NCI-H187 treated with DMSO at 0.1 percent for 48 hours (cell line): ENCODE data around the gene ZBED1.
A peak's percentile ranks its signal among the peaks of the same experiment; 100 is the strongest.
"Not testable (repeated sequence)": the region's sequence is repeated elsewhere in the genome, so short reads cannot be mapped to it uniquely, and the experiment has no call there.

Experiments used
- DNase-seq: peaks from one replicate; lab custom pipeline; 2025; lab: John Stamatoyannopoulos, UW

ZBED1 gene

DNA sequence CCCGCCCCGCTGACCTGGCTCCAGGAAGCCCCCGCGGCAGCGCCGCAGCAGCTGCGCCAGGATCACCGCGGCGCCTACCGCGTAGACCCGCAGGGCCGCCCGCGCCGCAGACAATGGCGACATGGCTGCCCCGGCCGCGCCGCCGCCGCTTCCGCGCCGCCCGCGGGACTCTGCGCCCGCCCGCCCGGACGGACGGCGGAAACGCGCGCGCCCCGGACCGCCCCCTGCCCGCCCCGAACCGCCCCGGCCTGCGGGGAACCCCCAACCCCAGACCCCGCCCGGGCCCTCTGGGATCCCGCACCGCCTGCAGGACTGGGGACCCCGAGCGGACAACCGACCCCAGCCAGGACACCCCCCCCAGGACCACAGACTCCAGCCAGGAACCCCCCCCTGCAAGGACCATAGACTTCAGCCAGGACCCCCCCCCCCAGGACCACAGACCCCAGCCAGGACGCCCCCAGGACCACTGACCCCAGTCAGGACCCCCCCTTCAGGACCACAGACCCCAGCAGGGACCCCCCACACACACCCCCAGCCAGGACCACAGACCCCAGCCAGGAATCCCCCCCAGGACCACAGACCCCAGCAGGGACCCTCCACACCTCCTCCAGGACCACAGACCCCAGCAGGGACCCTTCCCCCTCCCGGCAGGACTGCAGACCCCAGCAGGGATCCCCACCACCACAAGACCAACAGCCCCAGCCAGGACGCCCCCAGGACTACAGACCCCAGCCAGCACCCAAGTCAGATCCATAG lies at the start of gene ZBED1, which contains the start of gene DHRSX:
Gene ZBED1 (minus strand): TSS at position 174 of the 756 bp plus-strand sequence. CDS start 10,257 bp downstream, outside the sequence.
Gene DHRSX (minus strand): TSS at position 174 of the 756 bp plus-strand sequence. CDS start 51 bp downstream, at position 123.
- no peak for DNase-seq

- DNase-seq = peak; percentile 90
Observed at GRCh38 chrX:2549876-2550275, 49.1 kb upstream of the ZBED1 start.

DNA sequence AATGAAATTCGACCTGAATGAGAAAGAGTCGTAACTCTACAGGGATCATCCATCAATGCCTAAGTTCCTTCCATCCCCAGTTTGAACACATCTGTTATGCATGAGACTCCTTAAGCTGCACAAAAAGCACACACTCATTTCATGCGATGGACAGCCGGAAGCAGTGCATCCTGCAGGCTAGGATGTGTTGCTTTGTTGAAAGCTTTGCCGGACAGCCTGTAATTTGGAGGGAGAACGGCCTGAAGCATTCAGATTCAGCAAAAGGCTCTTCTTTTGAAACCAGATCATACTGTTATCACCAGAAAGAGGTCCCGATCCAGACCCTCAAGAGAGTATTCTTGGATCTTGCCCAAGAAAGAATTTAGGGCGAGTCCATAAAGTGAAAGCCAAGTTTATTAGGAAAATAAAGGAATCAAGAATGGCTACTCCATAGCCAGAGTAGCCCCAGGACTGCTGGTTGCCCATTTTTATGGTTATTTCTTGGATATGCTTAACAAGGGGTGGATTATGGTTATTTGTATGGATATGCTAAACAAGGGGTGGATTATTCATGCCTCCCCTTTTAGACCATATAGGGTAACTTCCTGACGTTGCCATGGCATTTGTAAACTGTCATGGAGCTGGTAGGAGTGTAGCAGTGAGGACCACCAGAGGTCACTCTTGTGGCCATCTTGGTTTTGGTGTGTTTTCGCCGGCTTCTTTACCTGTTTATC lies 48.1 kb upstream of the ZBED1 start:
- DNase-seq = peak; percentile 7

- no peak for DNase-seq
Observed at GRCh38 chrX:2547736-2548135, 47.0 kb upstream of the ZBED1 start.

GRCh38 chrX:2546496-2546895 lies 45.7 kb upstream of the ZBED1 start:
- DNase-seq = no peak

DNA sequence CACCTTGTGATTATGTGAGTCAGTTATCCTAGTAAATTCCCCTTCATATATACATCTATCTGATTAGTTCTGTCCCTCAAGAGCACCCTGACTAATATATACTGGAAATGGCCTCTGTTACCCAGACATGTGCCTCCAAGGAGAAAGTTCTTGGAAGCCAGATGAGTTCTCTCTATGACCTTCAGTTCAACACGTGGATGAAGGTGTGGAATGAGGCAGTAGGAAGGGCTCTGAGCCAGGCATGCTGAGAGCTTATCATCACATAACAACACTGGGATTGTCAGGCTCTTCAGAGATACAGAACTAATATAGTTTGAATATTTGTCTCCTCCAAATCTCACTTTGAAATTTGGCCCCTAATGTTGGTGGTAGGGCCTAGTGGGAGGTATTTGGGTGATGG lies 44.4 kb upstream of the ZBED1 start:
- no peak for DNase-seq

- DNase-seq = no peak
Observed at GRCh38 chrX:2542826-2543521, 42.2 kb upstream of the ZBED1 start.

- DNase-seq = no peak
Observed at GRCh38 chrX:2541603-2542002, 40.8 kb upstream of the ZBED1 start.

DNA sequence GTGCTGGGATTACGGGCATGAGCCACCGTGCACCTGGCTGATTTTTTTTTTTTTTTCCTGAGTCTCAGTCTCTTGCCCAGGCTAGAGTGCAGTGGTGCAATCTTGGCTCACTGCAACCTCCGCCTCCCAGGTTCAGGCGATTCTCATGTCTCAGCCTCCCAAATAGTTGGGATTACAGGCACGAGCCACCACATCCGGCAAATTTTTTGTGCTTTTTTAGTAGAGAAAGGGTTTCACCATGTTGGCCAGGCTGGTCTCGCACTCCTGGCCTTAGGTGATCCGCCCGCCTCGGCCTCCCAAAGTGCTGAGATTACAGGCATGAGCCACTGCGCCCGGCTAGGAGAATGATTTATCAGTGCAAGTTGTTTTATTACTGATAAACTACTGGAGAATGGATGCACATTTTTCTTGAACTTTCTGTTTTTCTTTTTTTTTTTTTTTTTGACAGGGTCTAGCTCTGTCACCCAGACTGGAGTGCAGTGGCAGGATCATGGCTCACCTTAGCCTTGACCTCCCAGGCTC lies 39.7 kb upstream of the ZBED1 start:
- no peak for DNase-seq

DNA sequence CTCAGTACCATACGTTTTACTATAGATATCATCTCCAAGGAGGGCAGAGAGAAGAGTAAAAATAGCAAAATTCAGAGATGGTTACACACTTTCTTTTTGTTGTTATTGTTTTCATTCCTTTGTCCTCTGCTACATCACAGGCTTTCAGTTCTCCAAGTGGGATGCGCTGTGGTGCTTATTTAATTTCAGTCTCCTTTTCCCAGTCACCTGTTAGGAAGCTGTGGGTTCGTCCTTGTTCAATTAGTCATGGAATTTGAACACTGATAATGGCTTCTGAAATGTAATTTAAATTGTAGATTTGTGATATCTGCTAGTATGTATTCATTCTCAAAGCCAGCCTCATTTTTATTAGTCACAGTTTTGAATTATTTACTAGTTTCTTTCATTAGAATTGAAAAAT lies 38.8 kb upstream of the ZBED1 start:
- no peak for DNase-seq

- DNase-seq = no peak
Observed at GRCh38 chrX:2538031-2538757, 37.4 kb upstream of the ZBED1 start.

GRCh38 chrX:2536974-2537373 lies 36.2 kb upstream of the ZBED1 start:
- DNase-seq = no peak

- no peak for DNase-seq
Observed at GRCh38 chrX:2536141-2536540, 35.4 kb upstream of the ZBED1 start.

DNA sequence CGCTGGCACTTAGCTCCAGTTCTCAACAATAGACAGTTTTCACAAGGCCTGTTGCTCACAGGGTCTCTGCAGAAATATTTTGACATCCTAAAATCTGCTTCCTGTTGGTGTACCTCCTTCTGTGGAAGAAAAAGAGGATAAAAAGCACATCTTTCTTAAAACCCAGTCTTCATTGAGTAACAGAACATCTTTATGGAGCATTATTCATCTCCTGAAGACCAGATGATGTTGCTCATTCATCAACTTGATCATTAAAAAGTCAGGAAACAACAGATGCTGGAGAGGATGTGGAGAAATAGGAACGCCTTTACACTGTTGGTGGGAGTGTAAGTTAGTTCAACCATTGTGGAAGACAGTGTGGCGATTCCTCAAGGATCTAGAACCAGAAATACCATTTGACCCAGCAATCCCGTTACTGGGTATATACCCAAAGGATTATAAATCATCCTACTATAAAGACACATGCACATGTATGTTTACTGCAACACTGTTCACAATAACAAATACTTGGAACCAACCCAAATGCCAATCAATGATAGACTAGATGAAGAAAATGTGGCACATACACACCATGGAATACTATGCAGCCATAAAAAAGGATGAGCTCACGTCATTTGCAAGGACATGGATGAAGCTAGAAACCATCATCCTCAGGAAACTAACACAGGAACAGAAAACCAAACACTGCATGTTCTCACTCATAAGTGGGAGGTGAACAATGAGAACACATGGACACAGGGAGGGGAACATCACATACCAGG lies 33.7 kb upstream of the ZBED1 start:
- not testable (repeated sequence) for DNase-seq

DNA sequence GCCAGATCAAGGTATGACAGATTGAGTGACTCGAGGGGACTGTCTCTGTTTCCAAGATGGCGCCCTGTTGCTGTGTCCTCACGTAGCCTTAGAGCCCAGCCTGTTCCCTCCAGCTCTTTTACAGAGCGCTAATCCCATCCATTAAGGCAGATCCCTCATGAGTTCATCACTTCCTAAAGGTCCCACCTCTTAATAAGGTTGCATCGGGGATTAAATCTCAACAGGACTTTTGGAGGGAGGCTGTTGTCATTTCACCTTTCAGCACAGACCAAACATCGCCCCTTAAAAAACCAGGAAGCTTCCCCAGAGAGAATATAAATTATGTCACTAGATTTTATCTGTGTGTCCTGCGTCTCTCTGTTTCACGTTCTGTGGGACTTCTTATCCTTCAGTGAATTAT lies 32.6 kb upstream of the ZBED1 start:
- DNase-seq = no peak

DNA sequence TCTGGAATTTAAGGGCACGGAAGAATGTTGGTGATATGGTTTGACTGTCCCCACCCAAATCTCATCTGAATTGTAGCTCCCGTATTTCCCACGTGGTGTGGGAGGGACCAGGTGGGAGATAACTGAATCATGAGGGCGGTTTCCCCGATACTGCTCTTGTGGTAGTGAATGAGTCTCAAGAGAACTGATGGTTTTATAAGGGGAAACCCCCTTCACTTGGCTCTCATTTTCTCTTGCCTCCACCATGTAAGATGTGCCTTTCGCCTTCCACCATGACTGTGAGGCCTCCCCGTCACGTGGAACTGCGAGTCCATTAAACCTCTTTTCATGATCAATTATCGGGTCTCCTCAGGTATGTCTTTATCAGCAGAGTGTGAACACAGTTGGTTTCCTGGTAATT lies 25.6 kb upstream of the ZBED1 start:
- DNase-seq = no peak

- DNase-seq = no peak
Observed at GRCh38 chrX:2523911-2524310, 23.1 kb upstream of the ZBED1 start.

GRCh38 chrX:2521927-2522386 lies 21.2 kb upstream of the ZBED1 start:
- no peak for DNase-seq

DNA sequence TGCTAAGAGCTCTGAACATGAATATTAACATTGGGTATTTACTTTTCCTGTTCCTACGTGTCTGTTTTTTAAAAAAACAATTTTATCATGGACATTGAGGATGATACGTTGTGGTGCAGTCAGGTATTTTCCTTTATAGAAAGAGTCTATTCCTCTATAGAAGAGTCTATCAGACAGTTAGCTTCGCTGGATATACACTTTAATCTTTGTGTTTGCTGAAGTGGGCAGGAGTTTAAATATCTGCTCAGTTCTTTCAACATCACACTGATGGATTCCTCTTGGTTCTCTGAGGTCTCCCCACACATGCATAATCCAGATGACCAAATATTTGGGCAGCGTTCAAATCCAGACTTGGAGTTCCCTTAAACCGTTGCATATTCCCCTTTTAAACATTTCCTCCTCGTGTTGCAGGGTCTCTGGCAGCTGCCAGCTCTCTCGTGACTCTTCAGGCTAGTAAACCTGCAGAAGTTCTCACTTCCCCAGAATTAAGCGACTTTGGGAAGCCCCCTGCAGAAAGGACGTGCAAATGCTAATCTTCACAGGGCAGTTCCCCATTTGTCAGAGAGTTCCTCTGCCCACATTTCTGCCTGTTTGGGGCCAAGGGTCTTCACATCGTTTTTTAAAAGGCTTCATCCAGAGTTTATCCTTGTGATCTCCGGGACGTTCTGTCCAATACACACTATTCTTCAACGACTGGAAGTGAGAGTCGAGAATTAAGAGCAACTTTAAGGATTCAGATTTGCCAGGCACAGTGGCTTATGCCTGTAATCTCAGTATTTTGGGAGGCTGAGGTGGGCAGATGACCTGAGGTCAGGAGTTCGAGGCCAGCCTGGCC lies 20.5 kb upstream of the ZBED1 start:
- no peak for DNase-seq

DNA sequence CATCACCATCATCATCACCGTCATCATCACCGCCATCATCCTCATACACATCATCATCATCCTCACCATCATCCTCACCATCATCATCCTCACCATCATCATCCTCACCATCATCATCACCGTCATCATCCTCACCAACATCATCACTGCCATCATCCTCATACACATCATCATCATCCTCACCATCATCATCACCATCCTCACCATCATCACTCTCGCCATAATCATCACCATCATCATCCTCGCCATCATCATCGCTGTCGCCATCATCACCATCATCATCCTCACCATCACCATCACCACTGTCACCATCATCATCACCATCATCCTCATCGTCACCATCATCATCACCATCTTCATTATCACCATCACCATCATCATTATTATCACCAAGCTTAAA lies 19.8 kb upstream of the ZBED1 start:
- DNase-seq = no peak
